K562 (cell line): ENCODE results near the gene TRUB2. TPM values are rescaled to one million over a fixed set of nuclear protein-coding genes. Genes with fewer than 3 reads are reported as not detected.

Experiments
- CHD7 ChIP-seq: fragments of 200-600 bp; sonication (generic); IDR thresholded peaks from one replicate; pipeline ENCODE4 v1.6.1; 2012; ENCODE audit warnings: mild to moderate bottlenecking, low read depth, low read length, inconsistent platforms
- CTCF ChIP-seq, 3 experiments: IDR thresholded peaks in 2 of 3; conservative IDR thresholded peaks in 1 of 3; 2 replicates each; pipeline ENCODE4 v1.5.1; 2011 to 2012; ENCODE audit warnings: low read length in 3 of 3, mild to moderate bottlenecking in 3 of 3, control low read depth in 2 of 3, improper control_type of control experiment in 1 of 3, inconsistent platforms in 1 of 3, low read depth in 1 of 3, mixed read lengths in 1 of 3, moderate library complexity in 1 of 3; ENCODE audit not compliant: insufficient read depth in 2 of 3
- STAT6 ChIP-seq: sonication (generic); formaldehyde crosslinking; IDR thresholded peaks from 2 replicates; pipeline ENCODE4 v1.8.1; 2023; ENCODE audit warnings: mild to moderate bottlenecking, missing genetic modification reagents
- polyA plus RNA-seq, 8 experiments: library from polyadenylated mRNA; depleted of rRNA in 4 of 8; stranded (reverse) in 5 of 8; unstranded in 3 of 8; fragments of >200 nt; fragmentation: Nextera tagmentation in 2 of 8; fragmentation: Illumina TruSeq in 1 of 8; extraction: Ambion mirVana in 2 of 8; extraction: Trizol in 1 of 8; gene quantifications; 2 replicates each; pipeline versions ENCODE4 v1.2.1 to v1.2.3, GENCODE V29; 2011 to 2014; ENCODE audit warnings: inconsistent platforms in 1 of 8, missing spikeins in 1 of 8
- total RNA-seq, 7 experiments: library from RNA; depleted of rRNA in 6 of 7; stranded (reverse); fragments of >200 nt in 6 of 7; fragmentation: Illumina TruSeq in 2 of 7; extraction: Trizol in 2 of 7; gene quantifications; 2 replicates each; pipeline versions ENCODE4 v1.2.1 to v1.2.3, GENCODE V29; 2011 to 2021; ENCODE audit warnings: low replicate concordance in 1 of 7
- TF ChIP-seq, protein P1 (sequence below): fragments of 450-650 bp; formaldehyde crosslinking; IDR thresholded peaks from 2 replicates; pipeline ENCODE4 v1.4.0; 2022; ENCODE audit warnings: missing genetic modification characterization
- TF ChIP-seq, protein P2 (sequence below): fragments of 250-450 bp; sonication (Bioruptor Pico); IDR thresholded peaks from 2 replicates; pipeline ENCODE4 v1.8.0; 2021; ENCODE audit warnings: moderate library complexity, mild to moderate bottlenecking, inconsistent platforms

TRUB2 gene
- total and polyA plus RNA-seq, 9 of the 15 experiments (the other 6 are each of a cell fraction or from before 2014, with no cell fraction given), result 9.3 to 110 (median 63.0) TPM

GRCh38 chr9:128285033-128285784 lies 37.0 kb downstream of the TRUB2 start (continued):
- TF ChIP-seq CHD7, result no peak
- TF ChIP-seq, protein P1, sequence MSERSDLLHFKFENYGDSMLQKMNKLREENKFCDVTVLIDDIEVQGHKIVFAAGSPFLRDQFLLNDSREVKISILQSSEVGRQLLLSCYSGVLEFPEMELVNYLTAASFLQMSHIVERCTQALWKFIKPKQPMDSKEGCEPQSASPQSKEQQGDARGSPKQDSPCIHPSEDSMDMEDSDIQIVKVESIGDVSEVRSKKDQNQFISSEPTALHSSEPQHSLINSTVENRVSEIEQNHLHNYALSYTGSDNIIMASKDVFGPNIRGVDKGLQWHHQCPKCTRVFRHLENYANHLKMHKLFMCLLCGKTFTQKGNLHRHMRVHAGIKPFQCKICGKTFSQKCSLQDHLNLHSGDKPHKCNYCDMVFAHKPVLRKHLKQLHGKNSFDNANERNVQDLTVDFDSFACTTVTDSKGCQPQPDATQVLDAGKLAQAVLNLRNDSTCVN (CRISPR knock-in tag), result peak; percentile 96
- TF ChIP-seq, protein P2, sequence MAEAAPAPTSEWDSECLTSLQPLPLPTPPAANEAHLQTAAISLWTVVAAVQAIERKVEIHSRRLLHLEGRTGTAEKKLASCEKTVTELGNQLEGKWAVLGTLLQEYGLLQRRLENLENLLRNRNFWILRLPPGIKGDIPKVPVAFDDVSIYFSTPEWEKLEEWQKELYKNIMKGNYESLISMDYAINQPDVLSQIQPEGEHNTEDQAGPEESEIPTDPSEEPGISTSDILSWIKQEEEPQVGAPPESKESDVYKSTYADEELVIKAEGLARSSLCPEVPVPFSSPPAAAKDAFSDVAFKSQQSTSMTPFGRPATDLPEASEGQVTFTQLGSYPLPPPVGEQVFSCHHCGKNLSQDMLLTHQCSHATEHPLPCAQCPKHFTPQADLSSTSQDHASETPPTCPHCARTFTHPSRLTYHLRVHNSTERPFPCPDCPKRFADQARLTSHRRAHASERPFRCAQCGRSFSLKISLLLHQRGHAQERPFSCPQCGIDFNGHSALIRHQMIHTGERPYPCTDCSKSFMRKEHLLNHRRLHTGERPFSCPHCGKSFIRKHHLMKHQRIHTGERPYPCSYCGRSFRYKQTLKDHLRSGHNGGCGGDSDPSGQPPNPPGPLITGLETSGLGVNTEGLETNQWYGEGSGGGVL, result no peak
- TF ChIP-seq CTCF (IDR thresholded peaks at IDR 0.05 in 2 of 3, conservative IDR thresholded peaks at IDR 0.05 in 1 of 3; ENCODE audit: insufficient read depth in 2 of 3, low read depth in 1 of 3, low read length in 3 of 3), result peak; percentile 28 to 63 (median 40); a peak in 4 of 6 replicates
- TF ChIP-seq STAT6 (CRISPR knock-in tag), result 0 out of 2 replicates have a peak, but pooled peaks have one; percentile 34
